GM19328 (cell line): ENCODE results near the gene LYZL2.
"Not testable (repeated sequence)": the region's sequence is repeated elsewhere in the genome, so short reads cannot be mapped to it uniquely, and the experiment has no call there.

Experiments
- ATAC-seq: cut with Tn5 transposase; IDR thresholded peaks from one replicate; pipeline ENCODE4 v1.9.1; 2021; ENCODE audit warnings: mild to moderate bottlenecking, moderate library complexity; ENCODE audit not compliant: unreplicated experiment

Gene LYZL2

GRCh38 chr10:30596013-30596412 lies 33.5 kb downstream of the LYZL2 start:
- no peak for ATAC-seq

GRCh38 chr10:30594077-30594476 lies 35.5 kb downstream of the LYZL2 start:
- ATAC-seq, result no peak

- ATAC-seq, result not testable (repeated sequence)
Observed at GRCh38 chr10:30592770-30593169, 36.8 kb downstream of the LYZL2 start.

- ATAC-seq, result no peak
Observed at GRCh38 chr10:30591249-30591670, 38.3 kb downstream of the LYZL2 start.

GRCh38 chr10:30589441-30589840 lies 40.1 kb downstream of the LYZL2 start:
- no peak for ATAC-seq

- ATAC-seq, result peak; percentile 65
Observed at GRCh38 chr10:30587522-30588031, 42.0 kb downstream of the LYZL2 start.

- ATAC-seq, result no peak
Observed at GRCh38 chr10:30586828-30587227, 42.7 kb downstream of the LYZL2 start.

- ATAC-seq, result no peak
Observed at GRCh38 chr10:30583778-30584415, 45.7 kb downstream of the LYZL2 start.

GRCh38 chr10:30581779-30582380 lies 47.7 kb downstream of the LYZL2 start:
- no peak for ATAC-seq

- no peak for ATAC-seq
Observed at GRCh38 chr10:30580676-30581075, 48.9 kb downstream of the LYZL2 start.

GRCh38 chr10:30580241-30580640 lies 49.3 kb downstream of the LYZL2 start:
- ATAC-seq, result no peak

GRCh38 chr10:30579574-30579973 lies 50.0 kb downstream of the LYZL2 start:
- ATAC-seq, result no peak

- ATAC-seq, result no peak
Observed at GRCh38 chr10:30577048-30577447, 52.5 kb downstream of the LYZL2 start.

GRCh38 chr10:30576641-30577040 lies 52.9 kb downstream of the LYZL2 start:
- no peak for ATAC-seq

- no peak for ATAC-seq
Observed at GRCh38 chr10:30574432-30574796, 55.1 kb downstream of the LYZL2 start.

GRCh38 chr10:30573721-30574431 lies 55.7 kb downstream of the LYZL2 start:
- ATAC-seq, result no peak

- ATAC-seq, result no peak
Observed at GRCh38 chr10:30565449-30565848, 64.1 kb downstream of the LYZL2 start.

GRCh38 chr10:30562787-30563186 lies 66.8 kb downstream of the LYZL2 start:
- no peak for ATAC-seq
